HepG2 (cell line): Measurements from ENCODE around the gene NMUR1. TPM values are rescaled to one million over a fixed set of nuclear protein-coding genes. Genes with fewer than 3 reads are reported as not detected.

Experiments
- ARNT2 ChIP-seq: sonication (generic); formaldehyde crosslinking; IDR thresholded peaks from 2 replicates; pipeline ENCODE4 v1.8.0; 2022; ENCODE audit warnings: mild to moderate bottlenecking, low read depth, missing genetic modification reagents, moderate library complexity
- DNMT1 ChIP-seq: sonication (generic); formaldehyde crosslinking; IDR thresholded peaks from 2 replicates; pipeline ENCODE4 v1.5.1; 2020; ENCODE audit warnings: mild to moderate bottlenecking, missing genetic modification reagents
- KLF6 ChIP-seq: IDR thresholded peaks from 2 replicates; pipeline ENCODE4 v1.8.0; 2016; ENCODE audit warnings: missing biosample characterization, missing genetic modification reagents
- MAZ ChIP-seq, 2 experiments: sonication (generic) in 1 of 2; formaldehyde crosslinking in 1 of 2; IDR thresholded peaks; 2 replicates each; pipeline versions ENCODE4 v1.5.0 to v1.6.1; 2012 to 2020; ENCODE audit warnings: low read depth in 2 of 2, mild to moderate bottlenecking in 2 of 2, borderline replicate concordance in 1 of 2, improper control_type of control experiment in 1 of 2, low read length in 1 of 2, missing genetic modification reagents in 1 of 2, moderate library complexity in 1 of 2
- PCBP1 ChIP-seq: fragments of 200-400 bp; formaldehyde crosslinking; IDR thresholded peaks from 2 replicates; pipeline ENCODE4 v1.6.1; 2017; ENCODE audit warnings: mild to moderate bottlenecking, low read depth, low read length, borderline replicate concordance
- POLR2AphosphoS5 ChIP-seq: IDR thresholded peaks from 2 replicates; pipeline ENCODE4 v1.6.1; 2012; ENCODE audit warnings: low read depth, low read length
- RAD21 ChIP-seq: fragments of 450-650 bp; formaldehyde crosslinking; IDR thresholded peaks from 2 replicates; pipeline ENCODE4 v1.5.0; 2020; ENCODE audit warnings: mild to moderate bottlenecking
- SMAD9 ChIP-seq: sonication (generic); formaldehyde crosslinking; IDR thresholded peaks from 2 replicates; pipeline ENCODE4 v1.5.1; 2020; ENCODE audit warnings: mild to moderate bottlenecking, missing genetic modification reagents
- WIZ ChIP-seq: sonication (generic); formaldehyde crosslinking; IDR thresholded peaks from 2 replicates; pipeline ENCODE4 v1.5.1; 2020; ENCODE audit warnings: mild to moderate bottlenecking, missing genetic modification reagents
- ZBTB7A ChIP-seq: sonication (generic); formaldehyde crosslinking; IDR thresholded peaks from 2 replicates; pipeline ENCODE4 v1.8.0; 2022; ENCODE audit warnings: mild to moderate bottlenecking, missing genetic modification reagents
- ZNF724P ChIP-seq: sonication (generic); formaldehyde crosslinking; IDR thresholded peaks from 2 replicates; pipeline ENCODE4 v1.8.0; 2022; ENCODE audit warnings: missing genetic modification reagents, borderline replicate concordance
- ZNF761 ChIP-seq: sonication (generic); formaldehyde crosslinking; conservative IDR thresholded peaks from 2 replicates; pipeline ENCODE4 v1.4.0; 2020; ENCODE audit warnings: mild to moderate bottlenecking, missing genetic modification reagents
- ZNF777 ChIP-seq: sonication (generic); formaldehyde crosslinking; IDR thresholded peaks from 2 replicates; pipeline ENCODE4 v1.4.0; 2020; ENCODE audit warnings: missing genetic modification reagents
- polyA plus RNA-seq, 8 experiments: library from polyadenylated mRNA; depleted of rRNA in 3 of 8; stranded (reverse) in 7 of 8; unstranded in 1 of 8; fragments of >200 nt; fragmentation: Illumina TruSeq in 4 of 8; extraction: Trizol in 4 of 8; gene quantifications; 2 replicates each; pipeline versions ENCODE4 v1.2.1 to v1.2.3, GENCODE V29; 2011 to 2016; ENCODE audit warnings: low read depth in 4 of 8, missing spikeins in 1 of 8, mixed read lengths in 1 of 8; ENCODE audit not compliant: insufficient read depth in 1 of 8
- total RNA-seq, 5 experiments: library from RNA; depleted of rRNA; stranded (reverse); fragments of >200 nt; fragmentation: Illumina TruSeq; extraction: Trizol; gene quantifications; 2 replicates each; pipeline ENCODE4 v1.2.3, GENCODE V29; 2016; ENCODE audit warnings: low read depth in 1 of 5
- TF ChIP-seq, protein P1 (sequence below): sonication (generic); formaldehyde crosslinking; conservative IDR thresholded peaks from 2 replicates; pipeline ENCODE4 v1.8.0; 2022; ENCODE audit warnings: mild to moderate bottlenecking, moderate library complexity, missing genetic modification reagents
- TF ChIP-seq, protein P2 (sequence below): sonication (generic); formaldehyde crosslinking; IDR thresholded peaks from 2 replicates; pipeline ENCODE4 v1.5.1; 2020; ENCODE audit warnings: mild to moderate bottlenecking, missing genetic modification reagents, moderate library complexity
- TF ChIP-seq, protein P3 (sequence below): sonication (generic); formaldehyde crosslinking; IDR thresholded peaks from 2 replicates; pipeline ENCODE4 v1.8.0; 2023; ENCODE audit warnings: mild to moderate bottlenecking, missing genetic modification reagents
- TF ChIP-seq, protein P4 (sequence below): sonication (generic); formaldehyde crosslinking; IDR thresholded peaks from 2 replicates; pipeline ENCODE4 v1.5.0; 2020; ENCODE audit warnings: mild to moderate bottlenecking, missing genetic modification reagents, borderline replicate concordance
- TF ChIP-seq, protein P5 (sequence below): sonication (generic); formaldehyde crosslinking; IDR thresholded peaks from 2 replicates; pipeline ENCODE4 v1.8.1; 2023; ENCODE audit warnings: mild to moderate bottlenecking, moderate library complexity, missing genetic modification reagents

NMUR1 gene
- total and polyA plus RNA-seq, 2 of the 13 experiments (the other 11 are each of a cell fraction or from before 2014, with no cell fraction given) = not detected

DNA sequence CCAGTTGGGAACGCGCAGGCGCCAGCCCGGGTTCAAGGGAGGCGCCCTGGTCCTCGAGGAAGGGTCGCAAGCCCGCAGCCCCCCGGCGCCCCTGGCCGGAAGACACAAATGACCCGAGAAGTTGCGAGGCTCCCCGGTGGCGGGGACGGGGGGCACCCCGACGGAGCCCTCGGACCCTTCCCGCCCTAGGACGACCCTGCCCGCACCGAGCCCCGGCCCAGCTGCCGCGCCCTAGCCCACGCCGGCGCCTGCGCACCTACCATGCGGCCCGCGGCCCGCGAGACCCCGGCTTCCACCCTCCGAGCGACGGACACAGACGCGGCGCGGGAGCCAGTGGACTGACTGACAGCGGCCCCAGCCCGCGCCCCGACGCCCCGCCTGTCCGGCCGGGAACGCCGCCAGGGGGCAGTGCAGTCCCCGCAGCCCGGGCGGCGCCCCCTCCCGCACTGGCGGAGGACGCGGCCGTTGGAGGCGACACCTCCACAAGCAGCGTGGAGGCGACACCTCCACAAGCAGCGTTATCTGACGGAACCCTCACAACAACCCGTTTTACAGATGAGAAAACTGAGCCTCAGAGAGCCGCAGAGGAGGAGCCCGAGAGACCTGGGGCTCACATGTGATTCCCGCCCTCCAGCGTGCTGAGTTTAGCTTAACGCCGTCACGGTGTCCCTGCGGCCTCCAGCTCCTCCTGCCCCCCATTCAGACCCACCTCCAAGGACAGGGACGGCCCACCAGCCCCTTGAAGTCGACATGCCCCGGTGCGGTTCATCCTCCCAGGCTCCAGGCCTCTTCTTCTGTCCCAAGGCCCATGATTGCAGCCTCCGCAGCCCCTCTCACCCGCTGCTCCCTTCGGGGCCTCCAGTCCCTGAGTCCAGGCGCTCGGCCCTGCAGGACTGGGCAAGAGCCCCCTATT is at the start of gene NMUR1 (continued):
- TF ChIP-seq, protein P1, sequence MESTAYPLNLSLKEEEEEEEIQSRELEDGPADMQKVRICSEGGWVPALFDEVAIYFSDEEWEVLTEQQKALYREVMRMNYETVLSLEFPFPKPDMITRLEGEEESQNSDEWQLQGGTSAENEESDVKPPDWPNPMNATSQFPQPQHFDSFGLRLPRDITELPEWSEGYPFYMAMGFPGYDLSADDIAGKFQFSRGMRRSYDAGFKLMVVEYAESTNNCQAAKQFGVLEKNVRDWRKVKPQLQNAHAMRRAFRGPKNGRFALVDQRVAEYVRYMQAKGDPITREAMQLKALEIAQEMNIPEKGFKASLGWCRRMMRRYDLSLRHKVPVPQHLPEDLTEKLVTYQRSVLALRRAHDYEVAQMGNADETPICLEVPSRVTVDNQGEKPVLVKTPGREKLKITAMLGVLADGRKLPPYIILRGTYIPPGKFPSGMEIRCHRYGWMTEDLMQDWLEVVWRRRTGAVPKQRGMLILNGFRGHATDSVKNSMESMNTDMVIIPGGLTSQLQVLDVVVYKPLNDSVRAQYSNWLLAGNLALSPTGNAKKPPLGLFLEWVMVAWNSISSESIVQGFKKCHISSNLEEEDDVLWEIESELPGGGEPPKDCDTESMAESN (CRISPR knock-in tag) = 0 out of 2 replicates have a peak, but pooled peaks have one; percentile 29
- TF ChIP-seq, protein P2, sequence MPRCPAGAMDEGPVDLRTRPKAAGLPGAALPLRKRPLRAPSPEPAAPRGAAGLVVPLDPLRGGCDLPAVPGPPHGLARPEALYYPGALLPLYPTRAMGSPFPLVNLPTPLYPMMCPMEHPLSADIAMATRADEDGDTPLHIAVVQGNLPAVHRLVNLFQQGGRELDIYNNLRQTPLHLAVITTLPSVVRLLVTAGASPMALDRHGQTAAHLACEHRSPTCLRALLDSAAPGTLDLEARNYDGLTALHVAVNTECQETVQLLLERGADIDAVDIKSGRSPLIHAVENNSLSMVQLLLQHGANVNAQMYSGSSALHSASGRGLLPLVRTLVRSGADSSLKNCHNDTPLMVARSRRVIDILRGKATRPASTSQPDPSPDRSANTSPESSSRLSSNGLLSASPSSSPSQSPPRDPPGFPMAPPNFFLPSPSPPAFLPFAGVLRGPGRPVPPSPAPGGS (CRISPR knock-in tag) = 0 out of 2 replicates have a peak, but pooled peaks have one; percentile 53
- 0 out of 2 replicates have a peak, but pooled peaks have one; percentile 23 for TF ChIP-seq PCBP1
- TF ChIP-seq DNMT1 (CRISPR knock-in tag) = 0 out of 2 replicates have a peak, but pooled peaks have one; percentile 73
- TF ChIP-seq SMAD9 (CRISPR knock-in tag) = no peak
- no peak for TF ChIP-seq POLR2AphosphoS5
- peak; percentile 89 for TF ChIP-seq ZNF777
- TF ChIP-seq MAZ (IDR thresholded peaks at IDR 0.05; ENCODE audit: borderline replicate concordance, low read depth, low read length) = no peak
- peak; percentile 91 for TF ChIP-seq MAZ (CRISPR knock-in tag; IDR thresholded peaks at IDR 0.05; ENCODE audit: low read depth)
- TF ChIP-seq ZBTB7A = peak; percentile 43; the same call in 1 of the 2 replicates
- TF ChIP-seq WIZ (CRISPR knock-in tag) = no peak
- TF ChIP-seq ZNF761 (CRISPR knock-in tag) = no peak
- TF ChIP-seq, protein P3, sequence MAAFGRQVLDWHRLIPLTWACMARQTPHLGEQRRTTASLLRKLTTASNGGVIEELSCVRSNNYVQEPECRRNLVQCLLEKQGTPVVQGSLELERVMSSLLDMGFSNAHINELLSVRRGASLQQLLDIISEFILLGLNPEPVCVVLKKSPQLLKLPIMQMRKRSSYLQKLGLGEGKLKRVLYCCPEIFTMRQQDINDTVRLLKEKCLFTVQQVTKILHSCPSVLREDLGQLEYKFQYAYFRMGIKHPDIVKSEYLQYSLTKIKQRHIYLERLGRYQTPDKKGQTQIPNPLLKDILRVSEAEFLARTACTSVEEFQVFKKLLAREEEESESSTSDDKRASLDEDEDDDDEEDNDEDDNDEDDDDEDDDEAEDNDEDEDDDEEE = 0 out of 2 replicates have a peak, but pooled peaks have one; percentile 25
- TF ChIP-seq RAD21 = peak; percentile 73
- TF ChIP-seq KLF6 = no peak
- TF ChIP-seq, protein P4, sequence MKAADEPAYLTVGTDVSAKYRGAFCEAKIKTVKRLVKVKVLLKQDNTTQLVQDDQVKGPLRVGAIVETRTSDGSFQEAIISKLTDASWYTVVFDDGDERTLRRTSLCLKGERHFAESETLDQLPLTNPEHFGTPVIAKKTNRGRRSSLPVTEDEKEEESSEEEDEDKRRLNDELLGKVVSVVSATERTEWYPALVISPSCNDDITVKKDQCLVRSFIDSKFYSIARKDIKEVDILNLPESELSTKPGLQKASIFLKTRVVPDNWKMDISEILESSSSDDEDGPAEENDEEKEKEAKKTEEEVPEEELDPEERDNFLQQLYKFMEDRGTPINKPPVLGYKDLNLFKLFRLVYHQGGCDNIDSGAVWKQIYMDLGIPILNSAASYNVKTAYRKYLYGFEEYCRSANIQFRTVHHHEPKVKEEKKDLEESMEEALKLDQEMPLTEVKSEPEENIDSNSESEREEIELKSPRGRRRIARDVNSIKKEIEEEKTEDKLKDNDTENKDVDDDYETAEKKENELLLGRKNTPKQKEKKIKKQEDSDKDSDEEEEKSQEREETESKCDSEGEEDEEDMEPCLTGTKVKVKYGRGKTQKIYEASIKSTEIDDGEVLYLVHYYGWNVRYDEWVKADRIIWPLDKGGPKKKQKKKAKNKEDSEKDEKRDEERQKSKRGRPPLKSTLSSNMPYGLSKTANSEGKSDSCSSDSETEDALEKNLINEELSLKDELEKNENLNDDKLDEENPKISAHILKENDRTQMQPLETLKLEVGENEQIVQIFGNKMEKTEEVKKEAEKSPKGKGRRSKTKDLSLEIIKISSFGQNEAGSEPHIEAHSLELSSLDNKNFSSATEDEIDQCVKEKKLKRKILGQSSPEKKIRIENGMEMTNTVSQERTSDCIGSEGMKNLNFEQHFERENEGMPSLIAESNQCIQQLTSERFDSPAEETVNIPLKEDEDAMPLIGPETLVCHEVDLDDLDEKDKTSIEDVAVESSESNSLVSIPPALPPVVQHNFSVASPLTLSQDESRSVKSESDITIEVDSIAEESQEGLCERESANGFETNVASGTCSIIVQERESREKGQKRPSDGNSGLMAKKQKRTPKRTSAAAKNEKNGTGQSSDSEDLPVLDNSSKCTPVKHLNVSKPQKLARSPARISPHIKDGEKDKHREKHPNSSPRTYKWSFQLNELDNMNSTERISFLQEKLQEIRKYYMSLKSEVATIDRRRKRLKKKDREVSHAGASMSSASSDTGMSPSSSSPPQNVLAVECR = 0 out of 2 replicates have a peak, but pooled peaks have one; percentile 17
- peak; percentile 66; the same call in 1 of the 2 replicates for TF ChIP-seq ARNT2 (CRISPR knock-in tag)
- peak; percentile 75; the same call in 1 of the 2 replicates for TF ChIP-seq ZNF724P
- TF ChIP-seq, protein P5, sequence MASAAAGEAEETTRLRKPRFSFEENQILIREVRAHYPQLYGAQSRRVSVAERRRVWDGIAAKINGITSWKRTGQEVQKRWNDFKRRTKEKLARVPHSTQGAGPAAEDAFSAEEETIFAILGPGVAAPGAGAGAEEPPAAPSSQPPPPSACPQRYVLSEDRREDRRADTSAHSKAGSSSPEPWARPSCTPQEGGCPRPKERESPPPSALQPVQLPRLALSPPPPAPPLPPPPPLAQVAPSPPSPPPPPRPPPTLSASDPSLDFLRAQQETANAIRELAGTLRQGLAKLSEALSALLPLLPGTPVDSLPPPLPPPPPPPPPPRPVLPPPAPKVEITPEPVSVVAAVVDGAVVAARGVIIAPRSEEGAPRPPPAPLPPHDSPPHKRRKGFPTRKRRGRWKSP = no peak
